NT2/D1 (cell line): ENCODE results near the gene NRXN3.

Source experiments
- SUZ12 ChIP-seq: IDR thresholded peaks from 2 replicates; pipeline ENCODE4 v1.6.1; 2011; ENCODE audit not compliant: insufficient read length, insufficient read depth; ENCODE audit errors: extremely low read depth
- YY1 ChIP-seq: IDR thresholded peaks from 2 replicates; pipeline ENCODE4 v1.6.1; 2011; ENCODE audit not compliant: insufficient read length, insufficient read depth
- ZNF274 ChIP-seq: IDR thresholded peaks from 2 replicates; pipeline ENCODE4 v1.6.1; 2011; ENCODE audit warnings: mild to moderate bottlenecking, low read depth, low read length

GRCh38 chr14:78704965-78705364 lies 534.8 kb downstream of the NRXN3 start:
- TF ChIP-seq ZNF274 (no peak), YY1 (no peak), SUZ12 (no peak)
